Spleen (tissue), 11 donors: ENCODE measurements around the gene ANXA2. TPM values are rescaled to one million over a fixed set of nuclear protein-coding genes. Genes with fewer than 3 reads are reported as not detected.
A peak's percentile ranks its signal among the peaks of the same experiment; 100 is the strongest.

Source experiments
- DNase-seq: peaks from one replicate; pipeline ENCODE4 v3.0.0-alpha.2; 2020
- H3K27ac ChIP-seq, 8 donors: fragments of 200-600 bp; sonication (generic) in 7 of 8; 1 replicate in 4 of 8; 2 replicates in 4 of 8; pipeline versions ENCODE4 v1.5.0 to v1.8.0; 2016 to 2021; ENCODE audit warnings: inconsistent platforms in 4 of 8, mild to moderate bottlenecking in 4 of 8, moderate library complexity in 1 of 8
- H3K27me3 ChIP-seq, 7 donors: fragments of 200-600 bp; sonication (generic) in 6 of 7; replicated peaks in 1 of 7; 1 replicate in 4 of 7; 2 replicates in 3 of 7; pipeline versions ENCODE4 v1.5.0 to v1.8.0; 2016 to 2021; ENCODE audit warnings: inconsistent platforms in 3 of 7, mild to moderate bottlenecking in 1 of 7
- H3K36me3 ChIP-seq, 6 donors: fragments of 200-600 bp; sonication (generic) in 5 of 6; 1 replicate in 4 of 6; 2 replicates in 2 of 6; pipeline versions ENCODE4 v1.5.0 to v1.8.0; 2016 to 2021; ENCODE audit warnings: inconsistent platforms in 2 of 6
- H3K4me1 ChIP-seq, 6 donors: fragments of 200-600 bp; sonication (generic) in 5 of 6; 1 replicate in 3 of 6; 2 replicates in 3 of 6; pipeline versions ENCODE4 v1.5.0 to v1.8.0; 2016 to 2021; ENCODE audit warnings: inconsistent platforms in 3 of 6
- H3K4me3 ChIP-seq, 8 donors: fragments of 200-600 bp; sonication (generic) in 7 of 8; 1 replicate in 4 of 8; 2 replicates in 4 of 8; pipeline versions ENCODE4 v1.5.0 to v1.8.0; 2016 to 2021; ENCODE audit warnings: inconsistent platforms in 4 of 8, mild to moderate bottlenecking in 4 of 8, moderate library complexity in 2 of 8
- H3K9me3 ChIP-seq, 8 donors: fragments of 200-600 bp; sonication (generic) in 7 of 8; 1 replicate in 4 of 8; 2 replicates in 4 of 8; pipeline versions ENCODE4 v1.5.0 to v1.8.0; 2016 to 2021; ENCODE audit warnings: inconsistent platforms in 4 of 8
- POLR2A ChIP-seq, 3 donors: fragments of 450-650 bp; IDR thresholded peaks; one replicate each; pipeline ENCODE4 v1.5.1; 2017; ENCODE audit warnings: antibody characterized with exemption in 3 of 3, mild to moderate bottlenecking in 1 of 3
- POLR2AphosphoS5 ChIP-seq, 3 donors: sonication (generic); formaldehyde crosslinking; IDR thresholded peaks; one replicate each; pipeline ENCODE4 v1.5.1; 2017; ENCODE audit warnings: antibody characterized with exemption in 3 of 3
- WGBS, 5 donors: extraction: QIAGEN DNeasy Blood & Tissue Kit in 3 of 5; methylation state at CpG; one replicate each; pipeline versions ENCODE4 v1.1.5 to v1.1.7; 2013 to 2018; 5-methylcytosine and 5-hydroxymethylcytosine counted together
- intact Hi-C: fragments of 100-400 bp; cut with DNase I; formaldehyde crosslinking; loops from one replicate; pipeline ENCODE4 v1.15.0; 2023; ENCODE audit warnings: low total_unique reads
- polyA plus RNA-seq, 3 donors: library from polyadenylated mRNA; stranded (reverse); fragments of 200-250 nt; gene quantifications; one replicate each; pipeline ENCODE4 v1.2.1, GENCODE V29; 2013
- total RNA-seq, 7 donors: library from RNA; depleted of rRNA in 3 of 7; stranded (reverse); fragments of >200 nt in 3 of 7; fragmentation: NEBNext Ultra II Directional in 4 of 7; extraction: Animal tissue kit (Norgen Biotek cat#: 25700) in 4 of 7; gene quantifications; one replicate each; pipeline versions ENCODE4 v1.1.0 to v1.2.1, GENCODE V29; 2016 to 2021
- TF ChIP-seq, protein P1 (sequence below), 11 experiments: fragments of 200-600 bp in 7 of 11; fragments of 450-650 bp in 4 of 11; sonication (generic) in 4 of 11; IDR thresholded peaks in 8 of 11; conservative IDR thresholded peaks in 3 of 11; 1 replicate in 7 of 11; 2 replicates in 4 of 11; pipeline versions ENCODE4 v1.4.0 to v1.8.0; 2016 to 2021; ENCODE audit warnings: antibody characterized with exemption in 11 of 11, inconsistent platforms in 4 of 11, mild to moderate bottlenecking in 1 of 11
- donor health status: healthy with polysubstance abuse.
- donor health status: DM: no; HTN: no; CAD: no; lungs with moderate emphysema.
- donor health status: DM: no; HTN: no; CAD: no.
- donor health status: Bipolar disorder and iron deficiency.
- donor health status: healthy.
- donor health status: DM: no; HTN: no; CAD: no.
- donor health status: DM: yes; HTN: yes; CAD: no.

The ANXA2 gene
- total and polyA plus RNA-seq, 10 donors = 163 to 437 (median 337) TPM

DNA sequence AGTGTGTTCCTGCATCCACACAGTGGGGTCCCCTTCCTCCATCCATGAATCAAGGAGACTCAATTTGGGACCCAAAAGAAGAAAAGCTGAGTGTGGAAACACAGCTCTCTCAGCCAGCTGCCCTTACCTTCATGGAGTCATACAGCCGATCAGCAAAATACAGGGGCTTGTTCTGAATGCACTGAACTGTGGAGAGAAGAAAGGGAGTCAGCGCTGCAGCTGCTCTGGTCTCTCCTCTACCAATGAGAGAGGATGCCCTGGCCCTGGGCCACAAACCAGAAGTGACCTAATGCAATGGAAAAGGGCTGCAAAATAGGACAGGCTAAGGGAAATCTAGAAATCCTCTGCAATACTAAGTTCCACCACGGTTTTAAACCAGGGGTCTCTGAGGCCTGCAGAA is 46.7 kb downstream of the ANXA2 start:
- H3K36me3 ChIP-seq = peaks cover 10 to 97% (median 93%) of the 10 kb centered on the region in 6 donors
- no peaks in the 10 kb centered on the region for H3K27me3 ChIP-seq
- 84 to 94% (median 87%) methylated on average over 3 of the region's 3 CpGs for WGBS, 5 donors
- peaks cover 0 to 6% (median 0%) of the 10 kb centered on the region in 6 donors for H3K4me1 ChIP-seq
- TF ChIP-seq POLR2A (IDR thresholded peaks at IDR 0.05) = no peak
- TF ChIP-seq, protein P1, sequence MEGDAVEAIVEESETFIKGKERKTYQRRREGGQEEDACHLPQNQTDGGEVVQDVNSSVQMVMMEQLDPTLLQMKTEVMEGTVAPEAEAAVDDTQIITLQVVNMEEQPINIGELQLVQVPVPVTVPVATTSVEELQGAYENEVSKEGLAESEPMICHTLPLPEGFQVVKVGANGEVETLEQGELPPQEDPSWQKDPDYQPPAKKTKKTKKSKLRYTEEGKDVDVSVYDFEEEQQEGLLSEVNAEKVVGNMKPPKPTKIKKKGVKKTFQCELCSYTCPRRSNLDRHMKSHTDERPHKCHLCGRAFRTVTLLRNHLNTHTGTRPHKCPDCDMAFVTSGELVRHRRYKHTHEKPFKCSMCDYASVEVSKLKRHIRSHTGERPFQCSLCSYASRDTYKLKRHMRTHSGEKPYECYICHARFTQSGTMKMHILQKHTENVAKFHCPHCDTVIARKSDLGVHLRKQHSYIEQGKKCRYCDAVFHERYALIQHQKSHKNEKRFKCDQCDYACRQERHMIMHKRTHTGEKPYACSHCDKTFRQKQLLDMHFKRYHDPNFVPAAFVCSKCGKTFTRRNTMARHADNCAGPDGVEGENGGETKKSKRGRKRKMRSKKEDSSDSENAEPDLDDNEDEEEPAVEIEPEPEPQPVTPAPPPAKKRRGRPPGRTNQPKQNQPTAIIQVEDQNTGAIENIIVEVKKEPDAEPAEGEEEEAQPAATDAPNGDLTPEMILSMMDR (IDR thresholded peaks at IDR 0.05 in 8 of 11, conservative IDR thresholded peaks at IDR 0.05 in 3 of 11) = no peak
- no peak for TF ChIP-seq POLR2AphosphoS5 (IDR thresholded peaks at IDR 0.05)
- intact Hi-C loops = no loop called here
- no peak overlapping the region for H3K4me3 ChIP-seq
- DNase-seq = no peak
- no peaks in the 10 kb centered on the region for H3K9me3 ChIP-seq
- no peak overlapping the region for H3K27ac ChIP-seq

DNA sequence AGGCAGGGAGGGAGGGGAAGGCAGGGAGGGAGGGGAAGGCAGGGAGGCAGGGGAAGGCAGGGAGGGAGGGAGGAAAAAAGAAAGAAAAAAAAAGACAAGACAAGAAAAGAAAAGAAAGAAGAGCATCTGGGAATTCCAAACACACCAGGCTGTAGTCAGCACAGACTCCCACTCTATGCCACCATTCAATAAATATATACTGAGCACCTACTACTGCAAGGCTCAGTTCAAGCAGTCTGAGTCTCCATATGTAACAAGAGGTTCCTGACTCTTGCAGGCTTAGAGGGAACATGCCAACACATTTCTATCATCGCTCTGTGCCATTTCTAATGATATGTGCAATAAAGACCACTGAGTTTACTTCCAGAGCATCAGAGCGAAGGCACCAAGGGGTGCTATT is 47.7 kb downstream of the ANXA2 start:
- Histone ChIP-seq H3K4me1 (no peaks in the 10 kb centered on the region), H3K27me3 (no peaks in the 10 kb centered on the region), H3K36me3 (peaks cover 10 to 97% (median 90%) of the 10 kb centered on the region in 6 donors), H3K27ac (peak overlapping the region in 1 of 8 donors; percentile 4), H3K9me3 (no peaks in the 10 kb centered on the region), H3K4me3 (no peak overlapping the region)
- DNase-seq = no peak
- no peak for TF ChIP-seq POLR2AphosphoS5 (IDR thresholded peaks at IDR 0.05)
- TF ChIP-seq, protein P1 (IDR thresholded peaks at IDR 0.05 in 8 of 11, conservative IDR thresholded peaks at IDR 0.05 in 3 of 11) = no peak
- no peak for TF ChIP-seq POLR2A (IDR thresholded peaks at IDR 0.05)
- intact Hi-C loops = no loop called here
- 94 to 100% (median 98%) methylated on average over 2 of the region's 2 CpGs for WGBS, 5 donors

DNA sequence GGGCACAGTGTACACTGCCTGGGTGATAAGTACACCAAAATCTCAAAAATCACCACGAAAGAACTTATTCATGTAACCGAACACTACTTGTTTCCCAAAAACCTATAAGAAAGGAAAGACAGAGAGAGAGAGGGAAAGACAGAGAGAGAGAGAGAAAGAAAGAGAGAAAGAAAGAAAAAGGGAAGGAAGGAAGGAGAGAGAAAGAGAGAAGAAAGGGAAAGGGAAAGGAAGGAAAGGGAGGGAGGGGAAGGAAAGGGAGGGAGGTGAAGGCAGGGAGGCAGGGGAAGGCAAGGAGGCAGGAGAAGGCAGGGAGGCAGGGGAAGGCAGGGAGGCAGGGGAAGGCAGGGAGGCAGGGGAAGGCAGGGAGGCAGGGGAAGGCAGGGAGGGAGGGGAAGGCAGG is 48.2 kb downstream of the ANXA2 start:
- intact Hi-C loops = no loop called here
- no peaks in the 10 kb centered on the region for H3K27me3 ChIP-seq
- no peaks in the 10 kb centered on the region for H3K4me1 ChIP-seq
- DNase-seq = no peak
- H3K36me3 ChIP-seq = peaks cover 10 to 97% (median 86%) of the 10 kb centered on the region in 6 donors
- TF ChIP-seq POLR2AphosphoS5 (IDR thresholded peaks at IDR 0.05) (no peak), POLR2A (IDR thresholded peaks at IDR 0.05) (no peak)
- TF ChIP-seq, protein P1 (IDR thresholded peaks at IDR 0.05 in 8 of 11, conservative IDR thresholded peaks at IDR 0.05 in 3 of 11) = no peak
- WGBS, 5 donors = 89 to 93% (median 91%) methylated on average over 2 of the region's 2 CpGs
- H3K27ac ChIP-seq = peak overlapping the region in 1 of 8 donors; percentile 7
- no peaks in the 10 kb centered on the region for H3K9me3 ChIP-seq
- no peak overlapping the region for H3K4me3 ChIP-seq

DNA sequence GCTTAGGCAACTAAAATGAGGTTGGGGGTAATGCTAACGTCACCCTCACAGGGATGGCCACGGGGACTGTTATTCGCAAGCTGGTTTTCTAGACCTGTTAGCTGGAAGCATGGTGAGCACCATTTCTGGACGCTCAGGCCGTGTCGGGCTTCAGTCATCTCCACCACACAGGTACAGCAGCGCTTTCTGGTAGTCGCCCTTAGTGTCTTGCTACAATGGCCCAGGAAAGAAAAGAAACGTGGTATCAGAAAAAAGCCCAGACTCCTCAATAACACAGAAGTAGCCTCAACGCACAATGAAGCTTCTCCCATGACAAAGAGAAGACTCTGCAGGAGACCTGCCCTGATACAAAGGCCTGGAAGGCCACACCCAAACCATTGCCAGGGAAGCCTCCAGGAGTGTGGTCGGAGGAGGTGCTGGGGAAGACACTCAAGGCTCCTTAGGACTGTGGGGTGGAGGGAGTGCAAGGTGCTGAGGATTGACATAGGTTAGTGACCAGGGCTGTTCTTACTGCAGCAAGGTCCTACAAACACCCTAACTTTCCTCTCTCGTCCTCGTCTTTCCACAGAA is 50.2 kb downstream of the ANXA2 start:
- Histone ChIP-seq H3K9me3 (no peaks in the 10 kb centered on the region), H3K27me3 (no peaks in the 10 kb centered on the region), H3K4me3 (no peak overlapping the region), H3K27ac (no peak overlapping the region), H3K36me3 (peaks cover 10 to 80% (median 66%) of the 10 kb centered on the region in 6 donors), H3K4me1 (no peaks in the 10 kb centered on the region)
- TF ChIP-seq POLR2AphosphoS5 (IDR thresholded peaks at IDR 0.05) (no peak), POLR2A (IDR thresholded peaks at IDR 0.05) (no peak)
- TF ChIP-seq, protein P1 (IDR thresholded peaks at IDR 0.05 in 8 of 11, conservative IDR thresholded peaks at IDR 0.05 in 3 of 11) = no peak
- intact Hi-C loops = no loop called here
- WGBS, 5 donors = 86 to 93% (median 89%) methylated on average over 13 of the region's 13 CpGs
- no peak for DNase-seq
